IMR-90 (cell line): ENCODE data around the gene ASAP2. TPM values are rescaled to one million over a fixed set of nuclear protein-coding genes. Genes with fewer than 3 reads are reported as not detected.
A peak's percentile ranks its signal among the peaks of the same experiment; 100 is the strongest.

Source experiments
- ATAC-seq: fragments of 200-7000 bp; cut with Tn5 transposase; 2 replicates; pipeline ENCODE4 v1.9.1; 2020; ENCODE audit warnings: low read depth, mild to moderate bottlenecking, moderate library complexity
- BruUV-seq: library from RNA; stranded (reverse); fragments of 400-500 nt; replicated peaks from 2 replicates; lab custom pipeline; 2021; lab: Mats Ljungman, UMichigan
- CTCF ChIA-PET: fragments of 300-600 bp; formaldehyde crosslinking; extraction: SDS; loops from one replicate; lab custom pipeline; 2021; ENCODE audit warnings: antibody characterized with exemption; lab: Yijun Ruan, JAX
- POLR2A ChIA-PET: fragments of 300-600 bp; sonication (Branson Sonifier 250); formaldehyde crosslinking; loops from one replicate; lab custom pipeline; 2022; ENCODE audit warnings: antibody characterized with exemption; ENCODE audit not compliant: unreplicated experiment; lab: Charles Lee
- DNase-seq: peaks from one replicate; pipeline ENCODE4 v3.0.0; 2013
- H2AFZ ChIP-seq: replicated peaks from 2 replicates; pipeline ENCODE3; 2013; ENCODE audit warnings: low read length, mild to moderate bottlenecking; ENCODE audit not compliant: poor library complexity
- H2AK5ac ChIP-seq: 2 replicates; pipeline ENCODE4 v1.6.1; 2013; ENCODE audit warnings: low read depth, low read length, inconsistent platforms
- H2AK9ac ChIP-seq: replicated peaks from 2 replicates; pipeline ENCODE3; 2013; ENCODE audit warnings: mild to moderate bottlenecking, low read depth, low read length, moderate library complexity; ENCODE audit not compliant: poor library complexity
- H2BK120ac ChIP-seq: 2 replicates; pipeline ENCODE4 v1.6.1; 2013; ENCODE audit warnings: low read depth, low read length, inconsistent platforms
- H2BK15ac ChIP-seq: 3 replicates; pipeline ENCODE4 v1.6.1; 2013; ENCODE audit warnings: low read depth, low read length, inconsistent platforms
- H2BK20ac ChIP-seq: 2 replicates; pipeline ENCODE4 v1.6.1; 2013; ENCODE audit warnings: low read depth, mild to moderate bottlenecking, inconsistent platforms, low read length, moderate library complexity
- H2BK5ac ChIP-seq: 2 replicates; pipeline ENCODE4 v1.6.1; 2013; ENCODE audit warnings: mild to moderate bottlenecking, low read depth, low read length, inconsistent platforms; ENCODE audit not compliant: poor library complexity, severe bottlenecking
- H3K14ac ChIP-seq: replicated peaks from 2 replicates; pipeline ENCODE4 v1.6.1; 2013; ENCODE audit warnings: low read depth, low read length, inconsistent platforms
- H3K18ac ChIP-seq: 2 replicates; pipeline ENCODE4 v1.6.1; 2013; ENCODE audit warnings: low read depth, low read length, control low read depth
- H3K23ac ChIP-seq: 2 replicates; pipeline ENCODE4 v1.6.1; 2013; ENCODE audit warnings: low read depth, low read length, inconsistent platforms
- H3K27ac ChIP-seq: 2 replicates; pipeline ENCODE4 v1.5.1; 2013; ENCODE audit warnings: mild to moderate bottlenecking, control low read depth, low read length; ENCODE audit not compliant: insufficient read depth
- H3K27me3 ChIP-seq: 2 replicates; pipeline ENCODE4 v1.6.1; 2013; ENCODE audit warnings: low read length; ENCODE audit not compliant: control insufficient read depth, insufficient read depth
- H3K36me3 ChIP-seq: 2 replicates; pipeline ENCODE4 v1.6.1; 2013; ENCODE audit warnings: low read length, mixed read lengths; ENCODE audit not compliant: control insufficient read depth, insufficient read depth
- H3K4ac ChIP-seq: 2 replicates; pipeline ENCODE4 v1.6.1; 2013; ENCODE audit warnings: low read depth, low read length, inconsistent platforms
- H3K4me1 ChIP-seq: 2 replicates; pipeline ENCODE4 v1.6.1; 2013; ENCODE audit warnings: low read length, mixed read lengths; ENCODE audit not compliant: control insufficient read depth, insufficient read depth
- H3K4me2 ChIP-seq: 2 replicates; pipeline ENCODE4 v1.6.1; 2013; ENCODE audit warnings: low read depth, mild to moderate bottlenecking, control low read depth, low read length, moderate library complexity
- H3K4me3 ChIP-seq: 2 replicates; pipeline ENCODE4 v1.5.1; 2013; ENCODE audit warnings: low read depth, mild to moderate bottlenecking, control low read depth, low read length, moderate library complexity; ENCODE audit not compliant: insufficient read depth
- H3K56ac ChIP-seq: 2 replicates; pipeline ENCODE4 v1.6.1; 2013; ENCODE audit warnings: low read length, inconsistent platforms; ENCODE audit not compliant: insufficient read depth; ENCODE audit errors: extremely low read depth
- H3K79me1 ChIP-seq, 2 experiments: 2 replicates each; pipeline ENCODE4 v1.6.1; 2013; ENCODE audit warnings: low read length in 2 of 2, inconsistent platforms in 1 of 2, low read depth in 1 of 2
- H3K9ac ChIP-seq: 2 replicates; pipeline ENCODE4 v1.6.1; 2013; ENCODE audit warnings: low read depth, low read length, control low read depth
- H3K9me1 ChIP-seq: 2 replicates; pipeline ENCODE4 v1.6.1; 2013; ENCODE audit warnings: low read length, inconsistent platforms; ENCODE audit not compliant: insufficient read depth
- H3K9me3 ChIP-seq: 2 replicates; pipeline ENCODE4 v1.6.1; 2013; ENCODE audit warnings: low read length; ENCODE audit not compliant: control insufficient read depth, insufficient read depth
- H4K20me1 ChIP-seq: 2 replicates; pipeline ENCODE4 v1.6.1; 2013; ENCODE audit warnings: low read length, inconsistent platforms; ENCODE audit not compliant: insufficient read depth
- H4K5ac ChIP-seq: 2 replicates; pipeline ENCODE4 v1.6.1; 2013; ENCODE audit warnings: mild to moderate bottlenecking, low read depth, low read length, control low read depth
- H4K8ac ChIP-seq, 2 experiments: 2 replicates each; pipeline ENCODE4 v1.6.1; 2013; ENCODE audit warnings: low read depth in 2 of 2, low read length in 2 of 2, control low read depth in 1 of 2, inconsistent platforms in 1 of 2
- H4K91ac ChIP-seq: 2 replicates; pipeline ENCODE4 v1.6.1; 2013; ENCODE audit warnings: low read depth, low read length, inconsistent platforms; ENCODE audit not compliant: insufficient read depth
- BHLHE40 ChIP-seq: fragments of 150-350 bp; IDR thresholded peaks from 2 replicates; pipeline ENCODE4 v1.6.1; 2016; ENCODE audit warnings: mild to moderate bottlenecking, low read depth, low read length
- CEBPB ChIP-seq: IDR thresholded peaks from 2 replicates; pipeline ENCODE4 v1.6.1; 2012; ENCODE audit warnings: low read depth, low read length, improper control_type of control experiment
- CHD1 ChIP-seq: IDR thresholded peaks from 2 replicates; pipeline ENCODE4 v1.6.1; 2012; ENCODE audit warnings: low read depth, low read length, improper control_type of control experiment
- MAZ ChIP-seq: IDR thresholded peaks from 2 replicates; pipeline ENCODE4 v1.6.1; 2012; ENCODE audit warnings: low read depth, mild to moderate bottlenecking, low read length, improper control_type of control experiment, moderate library complexity, borderline replicate concordance
- WGBS, 2 experiments: methylation state at CpG; one replicate each; pipeline versions ENCODE4 v1.1.5 to v1.1.7; 2013; ENCODE audit warnings: missing lambda C conversion rate in 2 of 2; ENCODE audit not compliant: insufficient read length in 1 of 2; ENCODE audit errors: extremely low coverage in 2 of 2; 5-methylcytosine and 5-hydroxymethylcytosine counted together
- dilution Hi-C: fragments of 300-500 bp; cut with HindIII; formaldehyde crosslinking; loops from one replicate; pipeline ENCODE4 v1.14.3; 2018; ENCODE audit warnings: low sequenced_read_pairs; ENCODE audit not compliant: unreplicated experiment
- in situ Hi-C: fragments of 300-500 bp; cut with MboI; formaldehyde crosslinking; loops from 3 replicates; pipeline ENCODE4 v1.14.3; 2019; ENCODE audit warnings: low sequenced_read_pairs, inconsistent platforms, mixed read lengths
- intact Hi-C: fragments of 100-400 bp; cut with micrococcal nuclease; formaldehyde crosslinking; loops from 2 replicates; pipeline ENCODE4 v1.10.0; 2022
- polyA plus RNA-seq, 3 experiments: library from polyadenylated mRNA; depleted of rRNA; stranded (reverse); fragments of >200 nt; gene quantifications; 2 replicates each; pipeline ENCODE4 v1.2.3, GENCODE V29; 2012; ENCODE audit warnings: low replicate concordance in 1 of 3
- total RNA-seq: library from RNA; depleted of rRNA; stranded (reverse); fragments of >200 nt; gene quantifications from 2 replicates; pipeline ENCODE4 v1.2.3, GENCODE V29; 2012

Gene ASAP2
- total and polyA plus RNA-seq, 2 of the 4 experiments (the other 2 are of a cell fraction): 19.7 to 28.1 TPM

DNA sequence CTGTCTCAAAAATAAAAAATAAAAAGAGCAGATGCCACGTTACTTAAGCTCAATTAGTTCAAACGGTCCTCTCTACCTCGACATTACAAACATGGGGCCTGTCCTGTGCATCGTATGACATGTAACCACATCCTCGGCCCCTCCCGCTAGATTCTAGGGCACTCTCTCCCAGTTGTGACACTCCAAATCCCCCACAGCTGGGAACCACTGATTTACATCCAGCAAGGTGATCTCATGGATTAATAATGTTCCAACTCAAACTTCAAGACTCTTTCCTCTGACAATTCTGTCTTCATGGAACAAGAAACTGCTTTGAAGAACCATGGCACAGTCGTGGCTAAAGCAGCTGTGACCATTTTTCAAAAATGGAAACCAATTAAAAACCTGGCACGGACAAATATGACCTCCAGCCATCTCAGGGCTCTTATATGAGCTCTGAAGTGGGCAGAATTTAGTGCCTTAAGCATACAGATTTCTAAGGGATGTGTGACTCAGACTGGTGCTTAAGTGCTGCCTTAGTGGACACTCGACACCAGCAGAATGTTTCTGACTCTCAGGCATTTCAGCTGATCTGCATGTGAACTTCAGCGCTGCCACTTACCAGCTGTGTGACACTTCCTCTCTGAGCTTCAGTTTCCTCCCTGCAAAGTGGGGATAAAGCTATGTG is 31.7 kb upstream of the ASAP2 start:
- Histone ChIP-seq H2AK9ac (no peak overlapping the region), H3K4ac (peak overlapping the region; percentile 26; the same call in 1 of the 2 replicates), H4K91ac (no peak overlapping the region; the same call in 1 of the 2 replicates), H4K5ac (no peak overlapping the region; the same call in 1 of the 2 replicates), H3K14ac (no peak overlapping the region), H3K56ac (no peak overlapping the region), H2AK5ac (no peak overlapping the region; the same call in 1 of the 2 replicates), H3K79me1 (0 out of 4 replicates have a peak, but pooled peaks cover 0 to 3% of the 10 kb centered on the region in 2 experiments), H3K9me1 (peaks cover 10% of the 10 kb centered on the region; the same call in 1 of the 2 replicates), H2BK15ac (peak overlapping the region; percentile 18; the same call in 1 of the 3 replicates), H3K36me3 (no peaks in the 10 kb centered on the region), H2BK120ac (peak overlapping the region; percentile 63), H2BK20ac (peak overlapping the region; percentile 15; the same call in 1 of the 2 replicates), H3K9ac (no peak overlapping the region), H2AFZ (peak overlapping the region; percentile 53), H3K27ac (0 out of 2 replicates have a peak overlapping the region, but pooled peaks have one; percentile 3), H3K4me1 (peaks cover 18% of the 10 kb centered on the region), H4K8ac (peak overlapping the region in 1 of 2 experiments; percentile 68; a peak in 2 of 4 replicates), H3K27me3 (no peaks in the 10 kb centered on the region), H3K9me3 (no peaks in the 10 kb centered on the region), H3K23ac (no peak overlapping the region), H3K18ac (peak overlapping the region; percentile 21; the same call in 1 of the 2 replicates), H4K20me1 (no peaks in the 10 kb centered on the region), H2BK5ac (peak overlapping the region; percentile 65), H3K4me2 (peak overlapping the region; percentile 55; the same call in 1 of the 2 replicates), H3K4me3 (no peak overlapping the region)
- WGBS, 2 experiments: 30% methylated on average over 2 of the region's 10 CpGs; no CpG with 5 or more reads in 1 of the 2 experiments
- ATAC-seq (peak; percentile 74), DNase-seq (peak; percentile 92)
- in situ Hi-C loops: no loop called here
- peak; percentile 32; the same call in 1 of the 2 replicates for TF ChIP-seq MAZ
- no peak for TF ChIP-seq BHLHE40
- TF ChIP-seq CEBPB: peak; percentile 13; the same call in 1 of the 2 replicates
- TF ChIP-seq CHD1: no peak
- POLR2A ChIA-PET: no interaction called here
- CTCF ChIA-PET: interaction anchor here (0.6 to 1.0 kb wide), 3 partner anchors 21 to 341 kb away, joined by 3 read pairs; no protein-coding TSS in a partner anchor
- intact Hi-C loops: no loop called here
- dilution Hi-C loops: no loop called here
- BruUV-seq: no TSS peak
